SU-DHL-6 (cell line): ENCODE data around the gene ANKS1B.
"Not testable (repeated sequence)": the region's sequence is repeated elsewhere in the genome, so short reads cannot be mapped to it uniquely, and the experiment has no call there.

Experiments used
- H2AFZ ChIP-seq: fragments of 200-600 bp; sonication (generic); 2 replicates; pipeline ENCODE4 v1.6.1; 2014; ENCODE audit warnings: low read depth, mild to moderate bottlenecking, moderate library complexity, mixed read lengths, antibody characterized with exemption, low read length; ENCODE audit not compliant: severe bottlenecking
- H3F3A ChIP-seq: fragments of 200-600 bp; shearing (Covaris generic); 2 replicates; pipeline ENCODE4 v1.6.0; 2016; ENCODE audit warnings: antibody characterized with exemption, mild to moderate bottlenecking; ENCODE audit not compliant: insufficient read depth
- H3K27ac ChIP-seq: fragments of 200-600 bp; sonication (generic); 2 replicates; pipeline ENCODE4 v1.5.1; 2016; ENCODE audit warnings: low read depth, mild to moderate bottlenecking, low read length, moderate library complexity, mixed read lengths
- H3K27me3 ChIP-seq: fragments of 200-600 bp; sonication (generic), shearing (Covaris generic); 2 replicates; pipeline ENCODE4 v1.6.0; 2014; ENCODE audit warnings: mild to moderate bottlenecking, low read length
- H3K36me3 ChIP-seq: fragments of 200-600 bp; sonication (generic); 2 replicates; pipeline ENCODE4 v1.6.1; 2014; ENCODE audit warnings: mild to moderate bottlenecking, low read length, mixed read lengths
- H3K4me2 ChIP-seq: fragments of 300-600, 200-600 bp; shearing (Covaris generic), sonication (generic); 2 replicates; pipeline ENCODE4 v1.6.0; 2014; ENCODE audit warnings: low read length, low read depth, mild to moderate bottlenecking; ENCODE audit not compliant: poor library complexity, severe bottlenecking
- H3K4me3 ChIP-seq: fragments of 200-600 bp; sonication (generic); 2 replicates; pipeline ENCODE4 v1.5.1; 2014; ENCODE audit warnings: antibody characterized with exemption, low read length, mild to moderate bottlenecking, mixed read lengths; ENCODE audit not compliant: insufficient read depth, poor library complexity, severe bottlenecking
- H3K79me2 ChIP-seq: fragments of 200-600 bp; sonication (generic); 2 replicates; pipeline ENCODE4 v1.6.1; 2014; ENCODE audit warnings: mild to moderate bottlenecking, low read length, moderate library complexity; ENCODE audit not compliant: insufficient read depth
- H3K9ac ChIP-seq: fragments of 200-600 bp; sonication (generic); 2 replicates; pipeline ENCODE4 v1.7.0; 2014; ENCODE audit warnings: mild to moderate bottlenecking, low read length
- H3K9me2 ChIP-seq: fragments of 200-600 bp; sonication (generic); replicated peaks from 2 replicates; pipeline ENCODE4 v1.6.1; 2014; ENCODE audit warnings: low read length; ENCODE audit not compliant: insufficient read depth
- H3K9me3 ChIP-seq: fragments of 200-600 bp; sonication (generic); 2 replicates; pipeline ENCODE4 v1.6.1; 2014; ENCODE audit warnings: low read length, mixed read lengths; ENCODE audit not compliant: insufficient read depth
- H4K20me1 ChIP-seq: fragments of 200-600 bp; sonication (generic); 2 replicates; pipeline ENCODE4 v1.6.1; 2014; ENCODE audit warnings: low read depth, mild to moderate bottlenecking, antibody characterized with exemption, low read length, moderate library complexity, mixed read lengths
- EZH2phosphoT487 ChIP-seq: fragments of 200-600 bp; sonication (generic), shearing (Covaris generic); conservative IDR thresholded peaks from 2 replicates; pipeline ENCODE4 v1.6.1; 2018; ENCODE audit warnings: mild to moderate bottlenecking, antibody characterized with exemption, low read length, moderate library complexity, mixed read lengths
- TF ChIP-seq, protein P1 (sequence below): fragments of 200-600 bp; sonication (generic); IDR thresholded peaks from one replicate; pipeline ENCODE4 v1.5.1; 2017; ENCODE audit warnings: antibody characterized with exemption, mild to moderate bottlenecking, low read length, moderate library complexity; ENCODE audit not compliant: insufficient read depth, poor library complexity, severe bottlenecking

The ANKS1B gene

DNA sequence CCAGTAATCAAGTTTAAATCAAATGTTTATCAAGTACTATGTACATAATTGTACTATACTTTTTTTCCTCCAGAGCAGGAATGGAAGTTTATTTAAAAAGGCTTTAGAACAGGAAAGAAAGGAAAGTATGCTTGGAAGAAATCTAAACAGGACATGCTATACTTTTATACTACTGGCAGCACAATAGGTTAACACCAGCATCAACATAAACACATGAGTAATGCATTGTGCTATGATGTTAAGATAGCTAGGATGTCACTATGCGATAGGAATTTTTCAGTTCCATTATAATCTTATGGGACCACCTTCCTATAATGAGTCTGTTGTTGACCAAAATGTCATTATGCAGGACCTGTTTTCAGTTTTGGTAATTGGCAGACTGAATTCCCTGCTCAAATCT is 41.5 kb upstream of the ANKS1B start:
- Histone ChIP-seq H3K4me2 (no peak overlapping the region), H3K36me3 (no peaks in the 10 kb centered on the region), H3F3A (no peaks in the 10 kb centered on the region), H3K27ac (no peak overlapping the region), H3K27me3 (no peaks in the 10 kb centered on the region), H3K4me3 (no peak overlapping the region), H3K9me2 (no peaks in the 10 kb centered on the region), H4K20me1 (no peaks in the 10 kb centered on the region), H3K79me2 (no peaks in the 10 kb centered on the region), H2AFZ (no peak overlapping the region), H3K9me3 (no peaks in the 10 kb centered on the region), H3K9ac (no peak overlapping the region)
- TF ChIP-seq EZH2phosphoT487 = no peak
- TF ChIP-seq, protein P1, sequence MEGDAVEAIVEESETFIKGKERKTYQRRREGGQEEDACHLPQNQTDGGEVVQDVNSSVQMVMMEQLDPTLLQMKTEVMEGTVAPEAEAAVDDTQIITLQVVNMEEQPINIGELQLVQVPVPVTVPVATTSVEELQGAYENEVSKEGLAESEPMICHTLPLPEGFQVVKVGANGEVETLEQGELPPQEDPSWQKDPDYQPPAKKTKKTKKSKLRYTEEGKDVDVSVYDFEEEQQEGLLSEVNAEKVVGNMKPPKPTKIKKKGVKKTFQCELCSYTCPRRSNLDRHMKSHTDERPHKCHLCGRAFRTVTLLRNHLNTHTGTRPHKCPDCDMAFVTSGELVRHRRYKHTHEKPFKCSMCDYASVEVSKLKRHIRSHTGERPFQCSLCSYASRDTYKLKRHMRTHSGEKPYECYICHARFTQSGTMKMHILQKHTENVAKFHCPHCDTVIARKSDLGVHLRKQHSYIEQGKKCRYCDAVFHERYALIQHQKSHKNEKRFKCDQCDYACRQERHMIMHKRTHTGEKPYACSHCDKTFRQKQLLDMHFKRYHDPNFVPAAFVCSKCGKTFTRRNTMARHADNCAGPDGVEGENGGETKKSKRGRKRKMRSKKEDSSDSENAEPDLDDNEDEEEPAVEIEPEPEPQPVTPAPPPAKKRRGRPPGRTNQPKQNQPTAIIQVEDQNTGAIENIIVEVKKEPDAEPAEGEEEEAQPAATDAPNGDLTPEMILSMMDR = no peak

DNA sequence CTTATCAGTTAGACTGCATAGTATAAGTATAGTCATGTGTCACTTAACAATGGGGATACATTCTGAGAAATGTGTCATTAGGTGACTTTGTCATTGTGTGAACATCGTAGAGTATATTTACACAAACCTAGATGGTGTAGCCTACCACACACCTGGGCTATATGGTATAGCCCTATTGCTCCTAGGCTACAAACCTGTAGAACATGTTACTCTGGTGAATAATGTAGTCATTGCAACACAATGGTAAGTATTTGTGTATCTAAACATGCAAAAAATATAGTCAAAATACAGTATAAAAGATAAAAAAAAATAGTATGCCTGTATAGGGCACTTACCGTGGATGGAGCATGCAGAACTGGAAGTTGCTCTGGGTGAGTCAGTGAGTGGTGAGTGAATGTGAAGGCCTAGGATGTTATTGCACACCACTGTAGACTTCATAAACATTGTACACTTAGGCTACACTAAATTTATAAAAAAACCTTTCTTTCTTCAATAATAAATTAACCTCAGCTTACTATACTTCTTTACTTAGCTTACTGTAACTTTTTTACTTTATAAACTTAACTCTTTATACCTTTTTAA is 40.3 kb upstream of the ANKS1B start:
- H3K27me3 ChIP-seq = no peaks in the 10 kb centered on the region
- no peak overlapping the region for H3K9ac ChIP-seq

DNA sequence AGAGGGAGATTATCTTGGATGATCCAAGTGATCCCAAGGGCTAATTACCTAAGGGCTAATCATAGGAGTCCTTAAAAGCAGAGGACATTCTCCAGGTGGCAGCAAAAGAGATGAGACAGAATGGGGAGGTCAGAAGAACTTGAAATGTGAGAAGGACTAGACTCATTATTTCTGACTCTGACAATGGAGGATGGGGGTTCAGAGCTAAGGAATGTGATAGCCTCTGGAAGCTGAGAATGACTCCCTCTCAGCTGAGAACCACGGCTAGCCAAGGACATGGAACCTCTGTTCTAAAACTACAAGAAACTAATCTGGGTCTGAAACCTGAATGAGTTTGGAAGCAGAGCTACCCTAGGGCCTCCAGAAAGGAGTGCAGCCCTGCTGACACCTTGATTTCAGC is 35.6 kb upstream of the ANKS1B start:
- Histone ChIP-seq H3K4me3 (no peak overlapping the region), H3K9ac (no peak overlapping the region), H3K27me3 (no peaks in the 10 kb centered on the region), H3K79me2 (no peaks in the 10 kb centered on the region), H3K4me2 (no peak overlapping the region), H3F3A (no peaks in the 10 kb centered on the region), H3K9me2 (no peaks in the 10 kb centered on the region), H4K20me1 (no peaks in the 10 kb centered on the region), H3K9me3 (no peaks in the 10 kb centered on the region), H2AFZ (no peak overlapping the region), H3K36me3 (no peaks in the 10 kb centered on the region), H3K27ac (no peak overlapping the region)
- no peak for TF ChIP-seq EZH2phosphoT487
- TF ChIP-seq, protein P1 = no peak

More for the DNA sequence above, 40.3 kb upstream of the ANKS1B start:
- H3K4me2 ChIP-seq = no peak overlapping the region
- TF ChIP-seq, protein P1 = no peak
- TF ChIP-seq EZH2phosphoT487 = no peak
- H4K20me1 ChIP-seq = no peaks in the 10 kb centered on the region
- H2AFZ ChIP-seq = no peak overlapping the region
- no peaks in the 10 kb centered on the region for H3K36me3 ChIP-seq
- H3K4me3 ChIP-seq = no peak overlapping the region
- H3K9me3 ChIP-seq = no peaks in the 10 kb centered on the region
- no peaks in the 10 kb centered on the region for H3F3A ChIP-seq
- H3K9me2 ChIP-seq = no peaks in the 10 kb centered on the region
- no peak overlapping the region for H3K27ac ChIP-seq
- no peaks in the 10 kb centered on the region for H3K79me2 ChIP-seq

DNA sequence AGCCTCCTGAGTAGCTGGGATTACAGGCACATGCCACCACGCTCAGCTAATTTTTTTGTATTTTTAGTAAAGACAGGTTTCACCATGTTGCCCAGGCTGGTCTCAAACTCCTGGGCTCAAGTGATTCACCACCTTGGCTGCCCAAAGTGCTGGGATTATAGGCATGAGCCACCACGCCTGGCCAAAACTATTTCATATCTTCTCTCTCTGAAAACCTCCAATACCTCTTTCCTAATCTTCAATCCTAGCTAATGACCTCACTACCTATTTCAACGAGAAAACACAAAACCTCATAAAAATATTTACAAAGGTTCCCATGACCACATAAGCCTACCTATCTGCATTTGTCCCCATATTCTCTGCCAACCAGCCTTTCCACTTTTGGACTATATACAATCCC is 32.3 kb upstream of the ANKS1B start:
- H3K9ac ChIP-seq = no peak overlapping the region
- no peak overlapping the region for H3K4me2 ChIP-seq
- H3K79me2 ChIP-seq = no peaks in the 10 kb centered on the region
- no peak overlapping the region for H2AFZ ChIP-seq
- no peak overlapping the region for H3K4me3 ChIP-seq
- H3F3A ChIP-seq = no peaks in the 10 kb centered on the region
- H3K27me3 ChIP-seq = no peaks in the 10 kb centered on the region
- no peaks in the 10 kb centered on the region for H3K9me3 ChIP-seq
- no peak overlapping the region for H3K27ac ChIP-seq
- H3K9me2 ChIP-seq = no peaks in the 10 kb centered on the region
- TF ChIP-seq, protein P1 = no peak
- no peak for TF ChIP-seq EZH2phosphoT487
- H3K36me3 ChIP-seq = no peaks in the 10 kb centered on the region
- H4K20me1 ChIP-seq = no peaks in the 10 kb centered on the region

DNA sequence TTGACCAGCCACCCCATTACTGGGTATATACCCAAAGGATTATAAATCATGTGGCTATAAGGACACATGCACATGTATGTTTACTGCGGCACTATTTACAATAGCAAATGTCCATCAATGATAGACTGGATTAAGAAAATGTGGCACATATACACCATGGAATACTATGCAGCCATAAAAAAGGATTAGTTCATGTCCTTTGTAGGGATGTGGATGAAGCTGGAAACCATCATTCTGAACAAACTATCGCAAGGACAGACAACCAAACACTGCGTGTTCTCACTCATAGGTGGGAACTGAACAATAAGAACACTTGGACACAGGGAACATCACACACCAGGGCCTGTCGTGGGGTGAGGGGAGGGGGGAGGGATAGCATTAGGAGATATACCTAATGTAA is 31.6 kb upstream of the ANKS1B start:
- not testable (repeated sequence) for H3K27ac ChIP-seq, H3K27me3 ChIP-seq, H3K9me3 ChIP-seq, H3K4me2 ChIP-seq, H4K20me1 ChIP-seq, H3K79me2 ChIP-seq, H3K9me2 ChIP-seq, H3K9ac ChIP-seq, H3K36me3 ChIP-seq, H3K4me3 ChIP-seq, H2AFZ ChIP-seq, H3F3A ChIP-seq
